GM21423 (cell line): ENCODE measurements around the gene STK10.

Source experiments
- ATAC-seq: cut with Tn5 transposase; IDR thresholded peaks from one replicate; pipeline ENCODE4 v1.9.1; 2021; ENCODE audit warnings: mild to moderate bottlenecking, moderate library complexity; ENCODE audit not compliant: unreplicated experiment

STK10 gene

DNA sequence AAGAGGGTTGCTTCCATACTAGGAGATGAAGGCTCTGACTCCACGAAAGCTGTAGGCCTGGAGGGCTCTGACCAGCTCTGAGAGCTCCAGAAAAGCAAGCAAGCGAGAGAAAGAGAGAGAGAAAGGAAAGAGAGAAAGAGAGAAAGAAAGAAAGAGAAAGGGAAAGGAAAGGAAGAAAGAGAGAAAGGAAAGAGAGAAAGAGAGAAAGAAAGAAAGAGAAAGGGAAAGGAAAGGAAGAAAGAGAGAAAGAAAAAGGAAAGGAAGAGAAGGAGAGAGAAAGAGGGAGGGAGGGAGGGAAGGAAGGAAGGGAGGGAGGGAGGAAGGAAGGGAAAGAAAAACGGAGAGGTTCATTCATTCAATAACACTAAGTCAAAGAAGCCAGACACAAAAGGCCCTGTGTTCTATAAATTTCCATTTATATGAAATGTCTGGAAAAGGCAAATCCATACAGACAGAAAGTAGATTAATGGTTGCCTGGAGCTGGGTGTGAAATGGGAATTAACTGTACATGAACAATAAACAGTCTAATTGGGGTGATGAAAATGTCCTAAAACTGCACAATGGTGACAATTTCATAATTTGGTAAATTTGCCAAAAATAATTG is 1.8 kb upstream of the STK10 start:
- ATAC-seq = no peak

DNA sequence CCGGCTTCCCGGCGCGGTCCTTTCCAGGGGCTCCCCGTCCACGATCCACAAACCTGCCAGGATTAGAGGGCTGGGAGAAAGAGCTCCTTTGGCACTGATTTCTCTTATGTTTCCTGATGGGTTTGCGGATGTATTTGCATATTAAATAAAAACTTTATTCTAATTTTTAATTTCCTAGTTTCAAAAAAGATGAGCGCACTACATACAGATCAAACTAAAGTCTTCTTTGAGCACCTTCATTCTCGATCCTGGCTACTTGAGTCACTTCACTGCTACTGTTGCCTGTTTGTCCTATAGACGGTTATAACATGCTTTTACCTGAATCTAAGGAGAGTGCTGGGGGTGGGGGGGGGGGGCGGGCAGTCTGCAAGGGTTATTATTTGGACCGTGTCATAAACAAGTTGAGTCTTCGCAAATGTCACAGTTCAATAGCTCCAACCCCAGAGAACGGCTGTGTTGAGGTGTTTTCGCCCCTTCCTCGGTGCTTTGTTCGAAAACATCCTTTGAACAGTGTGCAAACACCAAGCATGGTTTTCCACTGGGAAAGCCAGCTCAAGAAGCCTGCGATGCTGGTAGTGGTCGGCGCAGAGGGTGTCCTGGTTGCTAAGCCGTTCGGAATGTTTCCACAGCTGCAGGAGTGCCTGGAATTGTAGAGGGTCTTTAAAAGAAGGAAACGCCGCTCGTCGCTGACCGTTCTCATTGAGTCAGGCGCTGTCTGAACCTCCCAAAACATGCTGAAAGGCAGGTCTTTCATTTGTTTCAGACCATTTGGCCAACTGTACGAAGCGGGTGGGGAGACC is 1.1 kb upstream of the STK10 start:
- ATAC-seq = no peak

DNA sequence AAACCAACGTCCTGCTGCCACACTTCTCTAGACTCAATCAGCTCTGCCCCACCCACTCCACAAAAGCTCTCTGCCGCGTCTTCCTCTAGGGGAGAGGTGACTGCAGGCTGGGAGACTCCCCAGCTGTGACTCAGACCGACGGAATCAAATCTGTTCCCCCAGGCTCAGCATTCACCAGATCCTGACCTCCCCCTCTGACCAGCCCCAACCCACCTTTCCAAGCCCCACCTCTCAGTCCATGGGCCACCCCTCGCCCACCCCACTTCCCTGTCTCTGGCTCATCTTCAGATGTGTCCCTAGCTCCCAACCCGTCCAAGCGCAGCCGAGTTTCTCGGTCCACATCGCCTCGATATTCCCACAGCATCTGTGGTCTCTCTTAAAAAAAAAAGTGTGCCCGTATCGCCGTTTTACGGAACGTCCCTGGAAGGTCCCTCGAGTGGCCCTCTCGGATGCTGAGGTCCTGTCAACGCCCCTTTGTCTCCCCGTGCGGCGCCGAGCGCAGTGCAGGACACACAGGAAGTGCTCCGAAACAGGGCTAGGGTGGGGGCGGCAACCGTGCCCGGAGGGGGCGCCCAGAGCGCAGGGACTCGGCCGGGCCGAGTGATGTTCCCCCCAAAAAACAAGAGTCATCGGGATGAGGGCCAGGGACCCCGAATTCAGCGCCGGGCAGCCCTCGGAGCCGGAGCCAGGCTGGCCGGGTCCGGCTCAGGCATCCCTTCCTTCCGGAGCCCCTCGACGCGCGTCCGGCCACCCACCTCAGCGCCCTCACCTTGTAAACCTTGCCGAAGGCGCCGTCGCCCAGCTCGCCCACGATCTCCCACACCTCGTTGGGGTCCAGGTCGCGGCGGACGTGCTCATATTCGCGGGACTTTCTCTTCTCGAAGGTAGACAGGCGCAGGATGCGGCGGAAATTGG is 649 bp downstream of the STK10 start:
- ATAC-seq = peak; percentile 21

DNA sequence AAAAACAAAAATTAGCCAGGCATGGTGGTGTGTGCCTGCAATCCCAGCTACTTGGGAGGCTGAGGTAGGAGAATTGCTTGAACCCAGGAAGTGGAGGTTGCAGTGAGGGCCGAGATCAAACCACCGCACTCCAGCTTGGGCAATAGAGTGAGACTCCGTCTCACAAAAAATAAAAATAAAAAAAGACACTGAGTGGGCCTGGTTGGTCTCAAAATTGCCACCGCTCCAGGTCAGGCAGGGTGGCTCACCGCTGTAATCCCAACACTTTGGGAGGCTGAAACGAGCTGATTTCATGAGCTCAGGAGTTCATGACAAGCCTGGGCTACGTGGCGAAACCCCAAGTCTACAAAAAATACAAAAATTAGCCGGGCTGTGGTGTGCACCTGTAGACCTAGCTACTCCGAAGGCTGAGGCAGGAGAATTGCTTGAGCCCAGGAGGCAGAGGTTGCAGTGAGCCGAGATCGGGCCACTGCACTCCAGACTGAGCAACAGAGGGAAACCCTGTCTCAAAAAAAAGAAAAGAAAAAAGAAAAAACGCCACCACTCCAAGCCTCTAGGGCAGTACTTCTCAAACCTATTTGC is 1.8 kb downstream of the STK10 start:
- no peak for ATAC-seq

DNA sequence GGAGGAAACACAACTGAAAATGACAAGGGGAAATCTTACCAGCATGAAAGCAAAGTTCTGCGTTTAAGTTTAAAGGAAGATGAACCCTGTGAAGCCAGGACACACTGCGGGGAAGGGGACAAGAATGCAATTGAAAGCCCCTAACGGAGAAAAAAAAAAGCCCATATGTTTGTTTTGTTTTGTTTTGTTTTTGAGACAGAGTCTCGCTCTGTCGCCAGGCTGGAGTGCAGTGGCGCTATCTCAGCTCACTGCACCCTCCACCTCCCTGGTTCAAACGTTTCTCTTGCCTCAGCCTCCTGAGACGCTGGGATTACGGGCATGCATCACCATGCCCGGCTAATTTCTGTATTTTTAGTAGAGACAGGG is 2.9 kb downstream of the STK10 start:
- ATAC-seq = no peak

DNA sequence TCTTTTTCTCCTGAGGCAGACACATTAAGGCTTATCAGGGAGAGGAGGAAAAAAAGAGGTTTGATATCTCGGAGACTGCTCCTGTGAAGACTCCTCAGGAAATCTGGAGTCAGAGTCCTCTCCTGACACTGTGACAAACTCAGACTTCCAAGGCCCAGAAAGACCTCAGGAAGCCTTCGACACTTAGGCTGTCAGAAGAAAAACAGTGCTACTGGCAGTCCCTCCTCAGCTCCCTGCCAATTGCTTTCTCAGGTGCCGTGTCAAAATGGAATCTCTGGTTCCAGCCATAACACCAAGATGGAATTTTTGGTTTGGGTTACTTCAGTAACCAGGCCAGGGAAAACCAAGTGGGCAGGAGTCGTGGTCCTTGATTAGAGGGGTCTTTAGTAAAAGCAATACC is 4.1 kb downstream of the STK10 start:
- ATAC-seq = no peak

DNA sequence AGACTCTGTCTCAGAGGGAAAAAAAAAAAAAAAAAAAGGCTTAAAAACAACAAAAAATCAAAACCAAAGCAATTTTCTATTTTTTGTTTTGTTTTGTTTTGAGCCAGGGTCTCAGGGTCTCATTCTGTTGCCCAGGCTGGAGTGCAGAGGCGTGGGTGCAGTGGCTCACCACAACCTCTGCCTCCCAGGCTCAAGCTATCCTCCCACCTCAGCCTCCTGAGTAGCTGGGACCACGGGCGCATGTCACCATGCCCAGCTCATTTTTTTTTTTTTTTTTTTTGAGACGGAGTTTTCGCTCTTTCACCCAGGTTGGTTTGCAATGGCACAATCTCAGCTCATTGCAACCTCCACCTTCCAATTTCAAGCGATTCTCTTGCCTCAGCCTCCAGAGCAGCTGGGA is 5.7 kb downstream of the STK10 start:
- no peak for ATAC-seq

DNA sequence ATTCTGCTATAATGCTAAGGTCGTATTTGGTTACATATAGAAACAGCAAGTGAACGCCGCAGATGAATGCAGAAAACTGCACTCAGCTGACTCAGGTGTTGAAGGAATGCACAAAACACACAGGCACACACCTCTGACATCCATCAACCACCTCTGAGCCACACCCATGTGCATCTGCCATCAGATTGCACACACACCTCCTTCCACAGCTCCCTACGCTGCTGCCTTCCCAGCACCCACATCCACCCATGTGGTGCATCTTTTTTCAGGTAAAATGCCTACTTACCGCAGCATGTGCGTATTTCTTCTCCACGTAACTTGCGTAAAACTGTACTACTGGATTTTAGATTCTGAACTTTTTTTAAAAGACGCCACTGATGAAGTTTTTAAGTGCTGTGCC is 7.1 kb downstream of the STK10 start:
- no peak for ATAC-seq

DNA sequence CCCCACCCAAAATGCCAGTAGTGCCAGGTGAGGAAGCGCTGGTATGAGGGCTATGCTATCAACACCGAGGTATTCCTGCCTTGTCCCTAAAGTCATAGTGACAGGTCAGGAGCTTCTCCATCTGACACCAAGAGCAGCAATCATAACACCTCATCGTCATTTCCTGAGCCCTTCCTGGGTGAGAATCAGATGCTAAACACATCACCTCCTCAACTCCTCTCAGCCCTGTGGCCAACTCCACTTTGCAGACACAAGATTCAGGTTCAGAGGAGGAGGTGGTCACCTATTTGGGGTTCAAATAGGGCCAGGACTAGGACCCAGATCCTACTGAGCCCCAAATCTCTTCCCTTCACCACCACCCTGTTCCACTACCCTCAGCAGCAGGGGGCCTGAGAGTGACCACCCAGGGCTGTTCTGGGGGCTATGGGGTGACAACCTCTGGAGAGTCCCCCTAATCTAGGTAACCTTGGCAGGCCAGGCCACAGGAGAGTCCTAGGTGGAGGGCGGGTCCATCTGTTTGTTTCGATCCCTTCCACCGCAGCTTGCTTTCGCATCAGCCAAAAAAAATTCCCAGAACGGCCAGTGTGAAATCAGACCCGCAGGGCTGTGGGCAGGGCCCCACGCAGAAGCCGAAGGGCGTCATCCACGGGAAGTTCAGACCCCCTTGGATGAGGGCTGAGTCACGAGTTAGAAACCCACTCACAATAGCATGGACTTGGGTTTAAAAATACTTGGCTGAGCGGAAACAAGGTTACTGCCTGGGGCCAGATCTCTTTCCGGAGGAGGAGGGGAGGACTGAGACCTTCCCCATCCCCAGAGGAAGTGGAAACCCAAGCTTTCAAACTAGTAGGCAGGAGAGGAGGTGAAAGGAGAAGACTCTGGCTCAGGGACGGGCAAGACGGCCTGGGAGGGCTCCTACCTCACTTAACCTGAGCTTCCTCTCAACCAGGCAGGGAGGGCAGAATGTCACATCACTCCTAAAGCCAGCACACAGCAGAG is 8.7 kb downstream of the STK10 start:
- ATAC-seq = peak; percentile 36

DNA sequence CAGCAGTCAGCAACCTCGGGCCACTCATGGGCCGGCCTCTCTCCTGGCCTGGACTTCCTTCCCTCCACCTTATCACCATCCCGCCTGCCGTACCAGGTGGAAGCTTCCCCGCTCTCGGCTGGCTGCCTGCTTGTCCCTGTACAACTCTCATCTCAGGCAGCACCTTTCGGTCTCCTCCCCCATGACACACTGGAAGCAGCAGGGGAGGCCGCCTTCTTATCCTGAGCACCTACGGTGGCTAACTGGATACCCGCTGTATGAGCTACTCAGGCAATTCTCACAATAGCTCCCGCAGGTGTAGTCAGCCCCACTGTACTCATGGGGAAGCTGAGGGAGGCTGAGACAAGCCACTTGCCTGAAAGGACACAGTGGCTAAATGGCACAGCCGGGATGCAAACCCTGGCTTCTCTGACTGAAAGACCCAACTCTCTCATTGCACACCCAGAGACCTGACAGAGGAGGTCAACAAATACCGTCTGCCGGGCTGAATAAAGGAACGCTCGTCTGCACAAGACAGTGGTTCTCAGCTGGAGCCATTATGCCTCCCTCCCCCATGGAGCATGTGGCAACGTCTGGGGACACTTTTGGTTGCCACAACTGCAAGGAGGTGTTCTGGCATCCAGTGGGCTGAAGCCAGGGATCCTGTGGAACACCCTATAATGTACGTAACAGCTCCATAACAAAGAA is 9.6 kb downstream of the STK10 start:
- no peak for ATAC-seq

DNA sequence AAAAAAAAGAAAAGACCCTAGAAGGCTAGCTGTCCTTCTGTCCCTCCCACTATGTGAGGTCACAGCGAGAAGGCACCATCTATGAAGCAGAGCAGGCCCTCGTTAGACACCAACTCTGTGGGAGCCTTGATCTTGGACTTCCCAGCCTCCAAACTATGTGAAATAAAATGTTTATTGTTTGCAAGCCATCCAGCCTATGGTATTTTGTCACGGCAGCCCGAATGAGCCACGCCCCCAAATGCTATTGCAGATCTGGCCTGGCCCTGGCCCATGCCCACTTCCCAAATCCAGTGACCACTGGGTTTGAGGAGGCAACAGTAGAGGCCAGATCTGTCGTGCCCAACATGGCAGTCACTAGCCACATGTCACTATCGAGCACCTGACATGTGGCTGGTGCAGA is 10.8 kb downstream of the STK10 start:
- no peak for ATAC-seq

DNA sequence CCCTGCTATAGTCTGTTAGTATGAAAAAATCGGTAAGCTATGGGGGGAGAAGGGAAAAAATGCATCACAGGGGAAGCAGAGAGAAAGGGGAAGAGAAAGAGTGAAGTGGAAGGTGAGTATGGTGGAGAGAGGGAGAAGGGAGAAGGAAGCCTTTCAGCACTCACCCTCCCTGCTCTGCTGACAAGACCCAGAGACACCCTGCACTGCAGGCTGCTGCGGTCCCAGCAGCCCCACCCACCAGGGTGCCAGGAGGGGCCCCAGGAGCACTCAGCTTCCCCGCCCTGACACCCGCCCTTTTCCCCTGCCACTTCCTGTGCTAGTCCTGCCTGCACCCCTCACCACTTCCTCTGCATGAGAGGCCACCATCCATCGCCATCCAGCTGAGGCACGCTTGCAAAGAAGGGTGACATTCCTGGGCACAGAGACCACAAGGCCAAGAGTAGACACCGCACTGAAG is 12.7 kb downstream of the STK10 start:
- ATAC-seq = peak; percentile 53

DNA sequence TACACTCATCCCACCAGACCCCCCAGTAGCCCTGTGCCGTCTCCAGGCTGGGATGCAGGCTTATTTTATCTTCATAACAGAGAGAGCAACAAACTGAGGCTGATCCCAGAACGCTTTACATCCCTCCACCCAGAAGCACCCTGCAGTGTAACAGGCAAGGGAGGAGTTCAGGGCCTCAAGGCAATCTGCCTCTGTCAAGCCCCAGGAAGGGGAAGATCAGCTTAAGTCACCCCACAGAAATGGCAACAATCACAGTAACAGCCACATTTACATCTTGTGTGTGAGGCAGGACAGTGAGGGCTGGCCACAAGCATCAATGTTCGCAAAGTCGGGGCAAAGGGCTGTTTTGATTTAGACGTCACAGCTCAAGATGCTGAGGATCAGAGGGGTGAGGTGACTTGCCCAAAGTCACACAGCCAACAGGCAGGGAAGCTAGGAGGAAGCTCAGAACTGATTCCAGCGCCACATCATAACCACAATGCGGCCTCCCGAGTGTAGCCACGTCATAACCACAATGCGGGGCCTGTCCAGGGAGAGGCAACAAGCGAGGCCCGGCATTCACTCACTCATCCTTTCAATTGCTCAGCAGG is 14.4 kb downstream of the STK10 start:
- no peak for ATAC-seq

DNA sequence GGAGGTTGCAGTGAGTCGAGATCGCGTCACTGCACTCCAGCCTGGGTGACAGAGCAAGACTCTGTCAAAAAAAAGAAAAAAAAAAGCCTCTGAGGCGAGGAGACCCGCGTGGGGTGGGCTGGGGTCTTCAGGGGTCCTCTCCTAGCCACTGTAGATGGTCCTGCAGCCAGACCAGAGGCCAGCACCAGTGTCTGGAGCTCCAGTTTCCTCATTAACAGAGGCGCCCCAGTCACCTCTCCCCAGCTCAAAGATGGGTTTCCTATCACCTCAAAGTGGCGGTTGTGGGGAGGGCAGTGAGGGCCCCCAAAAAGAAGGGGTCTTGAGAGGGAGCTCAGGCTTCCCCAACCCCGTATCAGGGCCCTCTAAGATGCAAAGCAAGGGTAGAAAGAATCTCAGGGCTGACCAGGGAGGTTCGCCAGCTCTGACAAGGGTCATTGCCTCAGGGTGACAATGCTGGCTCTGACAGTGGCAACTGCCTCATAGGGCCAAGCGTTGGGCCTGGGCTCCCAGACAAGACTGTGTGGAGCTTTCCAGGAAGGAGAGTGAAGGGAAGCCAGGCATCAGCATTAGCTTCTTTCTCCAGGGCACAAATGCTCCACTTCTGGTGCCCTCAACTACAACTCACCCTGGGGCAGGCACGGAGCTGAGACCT is 15.0 kb downstream of the STK10 start:
- no peak for ATAC-seq

DNA sequence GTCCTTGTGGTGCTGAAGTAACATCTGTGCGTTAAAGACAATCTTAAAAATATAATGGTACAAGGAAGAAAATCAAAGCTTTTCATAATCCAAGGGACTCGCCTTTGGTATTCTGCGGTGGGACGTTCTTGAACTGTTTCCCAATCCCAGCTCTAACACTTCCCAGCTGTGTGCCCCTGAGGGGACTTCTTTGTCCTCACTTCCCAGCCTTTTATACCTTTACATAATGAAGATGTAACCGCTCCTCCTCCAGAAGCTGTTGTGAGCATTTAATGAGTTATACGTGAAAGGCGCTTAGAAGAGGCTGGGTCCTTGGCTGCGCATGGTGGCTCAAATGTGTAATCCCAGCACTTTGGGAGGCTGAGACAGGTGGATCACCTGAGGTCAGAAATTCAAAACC is 16.9 kb downstream of the STK10 start:
- ATAC-seq = no peak

DNA sequence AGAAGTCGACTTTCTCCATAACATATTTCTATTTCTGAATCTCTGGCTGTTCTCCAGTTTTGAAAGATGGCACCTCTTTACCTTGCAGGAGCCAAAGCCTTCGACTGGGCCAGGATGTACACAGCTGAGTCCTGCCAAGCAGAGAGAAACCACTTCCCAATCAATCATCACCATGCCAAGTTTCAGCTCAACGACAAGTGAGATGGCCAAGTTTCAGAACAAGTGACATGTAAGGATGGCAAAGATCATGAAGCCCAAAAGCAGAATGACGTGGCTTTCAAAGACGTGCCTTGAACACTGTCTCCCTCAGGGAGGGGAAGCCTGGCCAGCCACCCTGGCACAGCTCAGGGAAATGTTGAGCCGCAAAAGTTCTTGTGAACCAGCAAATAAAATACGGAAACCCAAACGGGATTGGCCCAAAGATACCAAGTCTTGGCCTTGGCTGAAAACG is 17.7 kb downstream of the STK10 start:
- no peak for ATAC-seq

DNA sequence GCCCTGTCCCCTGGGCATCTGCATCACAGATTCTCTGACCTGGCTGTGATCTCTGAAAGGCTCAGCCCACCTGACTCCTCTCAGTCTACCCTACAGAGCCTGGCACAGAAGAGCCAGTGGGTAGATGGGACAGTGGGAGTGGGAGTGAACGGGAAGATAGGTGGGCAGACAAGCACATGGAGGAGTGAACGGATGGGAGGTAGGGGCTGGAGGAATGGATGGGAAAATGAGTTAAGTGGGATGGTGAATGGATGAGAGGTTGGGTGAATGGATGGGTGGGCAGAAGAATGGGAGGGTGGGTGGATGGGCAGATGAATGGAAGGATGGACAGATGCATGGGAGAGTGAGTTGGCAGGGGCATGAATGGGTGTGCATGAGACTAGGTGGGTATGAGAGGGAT is 18.8 kb downstream of the STK10 start:
- no peak for ATAC-seq

DNA sequence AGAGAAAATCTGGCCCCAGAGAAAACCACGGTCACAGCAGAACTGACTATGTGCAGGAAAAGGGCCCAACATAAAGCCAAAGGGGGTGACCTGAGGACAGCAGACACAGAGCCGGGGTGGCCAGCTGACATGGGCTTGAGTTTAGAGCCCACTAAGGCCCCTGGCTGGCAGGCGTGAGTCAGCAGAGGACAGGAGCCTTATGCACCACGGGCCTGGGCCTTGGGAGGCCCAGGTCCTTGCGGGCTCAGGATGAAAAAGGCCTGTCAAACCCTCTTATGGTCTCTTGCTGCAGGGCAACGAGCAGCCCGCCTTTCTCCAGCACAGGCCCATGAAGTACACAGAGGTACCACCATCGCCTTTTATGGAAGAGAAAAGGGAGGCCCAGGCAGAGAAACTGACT is 19.7 kb downstream of the STK10 start:
- no peak for ATAC-seq

DNA sequence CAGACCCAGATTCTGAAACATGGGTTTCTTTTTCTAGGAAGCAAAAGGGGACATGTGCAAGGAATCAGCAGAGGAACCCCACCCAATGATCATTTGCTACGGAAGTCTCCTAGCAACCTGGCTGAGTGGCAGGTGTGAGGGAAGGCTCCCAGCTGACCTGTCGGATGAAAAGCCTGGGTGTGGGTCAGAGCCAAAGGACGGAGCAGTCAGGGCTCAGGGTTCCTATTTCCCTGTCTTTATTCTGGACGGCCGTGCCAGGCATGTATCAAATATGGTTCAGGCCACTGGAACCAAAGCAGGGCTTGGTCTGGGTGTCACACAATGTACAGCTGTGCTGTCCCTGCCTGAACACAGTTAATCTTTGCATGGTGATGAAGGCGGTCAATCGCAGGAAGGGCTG is 20.1 kb downstream of the STK10 start:
- no peak for ATAC-seq
